ENCODE data around the gene EXOSC7. TPM values are rescaled to one million over a fixed set of nuclear protein-coding genes. Genes with fewer than 3 reads are reported as not detected.

Gene EXOSC7
- total RNA-seq, 1 experiment from 2014 or later: 88.7 TPM

GRCh38 chr3:44955917-44956316 is 20.1 kb upstream of the EXOSC7 start:
- H4K20me1 ChIP-seq (ENCODE audit: control insufficient read depth, insufficient read depth, insufficient read length): no peaks in the 10 kb centered on the region
- H3K18ac ChIP-seq (ENCODE audit: insufficient read length, low read depth, low read length): no peak overlapping the region
- no peak overlapping the region for H3K23ac ChIP-seq (ENCODE audit: insufficient read length, low read depth, low read length)
- H3K4me1 ChIP-seq (ENCODE audit: insufficient read depth, low read length): no peaks in the 10 kb centered on the region
- Mint-ChIP-seq H3K4me1 (peaks cover under 1% of the 10 kb centered on the region in 2 experiments; a peak in 3 of 4 replicates), H3K27ac (no peak overlapping the region), H3K27me3 (ENCODE audit: low read depth) (no peaks in the 10 kb centered on the region), H3K9me3 (no peaks in the 10 kb centered on the region), H3K4me3 (no peak overlapping the region), H3K36me3 (ENCODE audit: insufficient read depth in 1 of 3, low read depth in 3 of 3) (peaks cover 2 to 14% (median 12%) of the 10 kb centered on the region in 3 experiments; a peak in 5 of 7 replicates)
- no peak overlapping the region for H2BK5ac ChIP-seq (ENCODE audit: insufficient read length, low read length)
- no peak overlapping the region for H3K4me2 ChIP-seq (ENCODE audit: insufficient read depth, insufficient read length, low read length)
- no peak overlapping the region for H3K27ac ChIP-seq (ENCODE audit: insufficient read length, low read depth, low read length)
- H4K5ac ChIP-seq (ENCODE audit: insufficient read length, low read depth, low read length): no peak overlapping the region
- TF ChIP-seq, protein P1, sequence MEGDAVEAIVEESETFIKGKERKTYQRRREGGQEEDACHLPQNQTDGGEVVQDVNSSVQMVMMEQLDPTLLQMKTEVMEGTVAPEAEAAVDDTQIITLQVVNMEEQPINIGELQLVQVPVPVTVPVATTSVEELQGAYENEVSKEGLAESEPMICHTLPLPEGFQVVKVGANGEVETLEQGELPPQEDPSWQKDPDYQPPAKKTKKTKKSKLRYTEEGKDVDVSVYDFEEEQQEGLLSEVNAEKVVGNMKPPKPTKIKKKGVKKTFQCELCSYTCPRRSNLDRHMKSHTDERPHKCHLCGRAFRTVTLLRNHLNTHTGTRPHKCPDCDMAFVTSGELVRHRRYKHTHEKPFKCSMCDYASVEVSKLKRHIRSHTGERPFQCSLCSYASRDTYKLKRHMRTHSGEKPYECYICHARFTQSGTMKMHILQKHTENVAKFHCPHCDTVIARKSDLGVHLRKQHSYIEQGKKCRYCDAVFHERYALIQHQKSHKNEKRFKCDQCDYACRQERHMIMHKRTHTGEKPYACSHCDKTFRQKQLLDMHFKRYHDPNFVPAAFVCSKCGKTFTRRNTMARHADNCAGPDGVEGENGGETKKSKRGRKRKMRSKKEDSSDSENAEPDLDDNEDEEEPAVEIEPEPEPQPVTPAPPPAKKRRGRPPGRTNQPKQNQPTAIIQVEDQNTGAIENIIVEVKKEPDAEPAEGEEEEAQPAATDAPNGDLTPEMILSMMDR (conservative IDR thresholded peaks at IDR 0.05): no peak
- no peak overlapping the region for H2AFZ ChIP-seq (ENCODE audit: low read length)
- H3K79me1 ChIP-seq (ENCODE audit: insufficient read depth, low read depth, low read length, poor library complexity, severe bottlenecking): no peaks in the 10 kb centered on the region
- no peak overlapping the region for H2BK12ac ChIP-seq (ENCODE audit: insufficient read length, low read depth, low read length)
- no peak overlapping the region for H4K8ac ChIP-seq (replicated peaks; ENCODE audit: insufficient read length, low read depth, low read length)
- no peaks in the 10 kb centered on the region for H3K9me3 ChIP-seq (ENCODE audit: control insufficient read depth, low read depth, low read length)
- no peak overlapping the region for H3K9ac ChIP-seq (ENCODE audit: extremely low read depth, insufficient read length, low read length)
- H3K79me2 ChIP-seq (ENCODE audit: insufficient read depth, low read length): no peaks in the 10 kb centered on the region; the same call in 1 of the 2 replicates
- DNase-seq: no peak
- no peak overlapping the region for H3K4ac ChIP-seq (ENCODE audit: low read depth, low read length)
- no peak overlapping the region for H2AK5ac ChIP-seq (ENCODE audit: insufficient read length, low read length)
- no peak overlapping the region for H2BK15ac ChIP-seq (ENCODE audit: low read depth, low read length)
- no peak overlapping the region for H3K14ac ChIP-seq (ENCODE audit: insufficient read depth, low read length)
- WGBS (ENCODE audit: extremely low coverage, insufficient read length, low lambda C conversion rate): no CpG with 5 or more reads among the region's 1 CpG
- H3K56ac ChIP-seq (ENCODE audit: insufficient read length, low read depth, low read length): no peak overlapping the region
- H2BK120ac ChIP-seq (ENCODE audit: low read depth, low read length, poor library complexity, severe bottlenecking): no peak overlapping the region
- no peaks in the 10 kb centered on the region for H3K27me3 ChIP-seq (ENCODE audit: insufficient read depth, low read length)
- no peak overlapping the region for H2BK20ac ChIP-seq (ENCODE audit: low read depth, low read length, poor library complexity, severe bottlenecking)
- H3K23me2 ChIP-seq (ENCODE audit: insufficient read length, low read depth, low read length, poor library complexity, severe bottlenecking): no peaks in the 10 kb centered on the region
- H4K91ac ChIP-seq (ENCODE audit: insufficient read length, low read depth, low read length): no peak overlapping the region
- H3T11ph ChIP-seq (ENCODE audit: low read length): no peak overlapping the region
